Measurements from ENCODE around the gene RYK.
"Not testable (repeated sequence)": the region's sequence is repeated elsewhere in the genome, so short reads cannot be mapped to it uniquely, and the experiment has no call there.

RYK gene

GRCh38 chr3:134250717-134251220, at the start of gene RYK:
TSS of gene RYK (minus strand) at chr3:134250859. CDS start at chr3:134250654, 205 bp downstream.
- DNase-seq, result peak; percentile 75 to 77

GRCh38 chr3:134299888-134300206, 49.2 kb upstream of the RYK start:
- no peak for DNase-seq

- DNase-seq, result peak in 1 of 2 donors; percentile 17
Observed at GRCh38 chr3:134299185-134299887, 48.7 kb upstream of the RYK start.

GRCh38 chr3:134298249-134298648, 47.6 kb upstream of the RYK start:
- no peak for DNase-seq

GRCh38 chr3:134296616-134297015, 46.0 kb upstream of the RYK start:
- DNase-seq, result no peak

GRCh38 chr3:134295930-134296329, 45.3 kb upstream of the RYK start:
- no peak for DNase-seq

GRCh38 chr3:134294302-134295280, 43.9 kb upstream of the RYK start:
- no peak for DNase-seq

GRCh38 chr3:134291319-134292254, 40.9 kb upstream of the RYK start:
- DNase-seq, result no peak

- no peak for DNase-seq
Observed at GRCh38 chr3:134287512-134287911, 36.9 kb upstream of the RYK start.

GRCh38 chr3:134284438-134284837, 33.8 kb upstream of the RYK start:
- no peak for DNase-seq

GRCh38 chr3:134282659-134283047, 32.0 kb upstream of the RYK start:
- no peak for DNase-seq

- no peak for DNase-seq
Observed at GRCh38 chr3:134281912-134282658, 31.4 kb upstream of the RYK start.

- no peak for DNase-seq
Observed at GRCh38 chr3:134279466-134279865, 28.8 kb upstream of the RYK start.

GRCh38 chr3:134277066-134277660, 26.5 kb upstream of the RYK start:
- DNase-seq, result no peak

- DNase-seq, result no peak
Observed at GRCh38 chr3:134276086-134276485, 25.4 kb upstream of the RYK start.

GRCh38 chr3:134275110-134275509, 24.5 kb upstream of the RYK start:
- not testable (repeated sequence) for DNase-seq

- no peak for DNase-seq
Observed at GRCh38 chr3:134274571-134274970, 23.9 kb upstream of the RYK start.

GRCh38 chr3:134267996-134268395, 17.3 kb upstream of the RYK start:
- DNase-seq, result no peak

GRCh38 chr3:134260987-134261386, 10.3 kb upstream of the RYK start:
- DNase-seq, result no peak

- no peak for DNase-seq
Observed at GRCh38 chr3:134258761-134259347, 8.2 kb upstream of the RYK start.

- DNase-seq, result no peak
Observed at GRCh38 chr3:134255404-134255803, 4.7 kb upstream of the RYK start.

All from hippocampal formation (tissue), 2 donors.